Stimulated activated CD8-positive, alpha-beta memory T cell treated with anti-CD3 and anti-CD28 coated beads, Interleukin-12 subunit alpha, Interleukin-12 subunit beta, amount 100 ng/mL, for 4 hours (primary cell): Measurements from ENCODE around the gene IL1RAPL1.

ENCODE experiments used
- DNase-seq: peaks from one replicate; pipeline ENCODE4 v3.0.0-alpha.2; 2020; ENCODE audit warnings: low read depth

IL1RAPL1 gene

DNA sequence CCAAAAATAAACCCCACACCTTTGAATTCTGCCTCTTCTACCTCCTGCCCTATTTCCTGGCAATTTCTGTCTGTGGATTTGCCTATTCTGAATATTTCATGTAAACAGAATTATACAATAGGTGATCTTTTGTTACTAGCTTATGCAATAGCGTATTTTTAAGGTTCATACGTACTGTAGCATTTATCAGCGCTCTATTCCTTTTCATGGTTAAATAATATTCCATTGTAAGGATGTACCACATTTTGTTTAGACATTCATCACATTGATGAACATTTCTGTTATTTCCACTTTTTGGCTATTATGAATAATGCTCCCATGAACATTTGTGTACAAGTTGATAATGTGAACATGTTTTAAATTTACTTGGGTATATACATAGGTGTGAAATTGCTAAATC lies 847.7 kb downstream of the IL1RAPL1 start:
- DNase-seq, result no peak

DNA sequence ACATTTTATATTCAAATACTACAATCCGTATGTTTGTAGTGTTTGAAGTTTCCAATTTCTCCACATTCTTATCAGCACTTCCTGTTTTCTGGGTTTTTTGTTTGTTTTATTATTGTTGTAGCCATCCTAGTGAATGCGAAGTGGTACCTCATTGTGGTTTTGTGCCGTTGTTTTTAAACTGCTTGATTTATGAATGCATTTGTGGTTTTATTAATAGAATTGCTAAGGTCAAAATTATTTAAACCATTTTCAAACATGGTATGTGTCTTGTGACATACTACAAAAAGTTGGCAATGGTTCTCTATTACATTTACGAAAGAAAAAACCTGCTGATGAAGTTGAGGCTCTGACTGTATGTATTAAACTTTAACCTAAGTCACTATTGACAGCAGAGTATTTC lies 848.1 kb downstream of the IL1RAPL1 start:
- no peak for DNase-seq

DNA sequence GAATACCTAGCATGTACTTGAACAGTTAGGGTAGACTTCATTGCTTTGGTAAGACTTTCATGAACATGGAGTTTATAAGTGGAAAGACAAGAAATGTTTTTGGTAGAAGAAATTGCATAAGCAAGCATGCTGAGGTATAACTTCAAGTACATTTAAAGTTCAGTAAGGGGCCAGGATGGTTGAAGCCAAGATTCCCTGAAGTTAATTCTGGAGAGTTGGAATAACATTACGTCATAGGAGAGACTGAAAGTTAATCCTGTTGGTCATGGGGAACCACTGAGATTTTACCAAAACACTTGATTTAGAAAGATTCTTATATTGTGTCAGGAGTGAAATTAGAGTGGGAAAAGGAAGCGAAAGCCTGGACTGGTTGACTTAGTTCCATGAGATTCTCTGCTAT lies 860.6 kb downstream of the IL1RAPL1 start:
- no peak for DNase-seq

DNA sequence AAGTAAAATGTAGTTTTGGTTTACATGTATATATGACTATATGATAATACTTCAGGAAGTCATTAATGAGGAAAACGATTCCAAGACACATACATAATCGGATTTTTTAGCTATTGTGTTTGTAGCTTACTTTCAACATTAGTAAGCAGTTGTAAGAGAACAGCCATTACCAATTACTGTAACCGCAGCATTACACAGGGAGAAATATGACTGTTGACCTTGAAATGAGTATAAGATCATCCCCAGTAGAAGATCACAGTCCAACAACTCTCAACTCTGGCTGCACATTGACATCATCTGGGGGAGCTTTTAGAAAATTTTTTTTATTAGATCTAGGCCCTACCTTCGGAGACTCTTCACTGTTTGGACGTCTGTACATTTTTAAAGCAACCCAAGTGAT lies 866.1 kb downstream of the IL1RAPL1 start:
- no peak for DNase-seq

DNA sequence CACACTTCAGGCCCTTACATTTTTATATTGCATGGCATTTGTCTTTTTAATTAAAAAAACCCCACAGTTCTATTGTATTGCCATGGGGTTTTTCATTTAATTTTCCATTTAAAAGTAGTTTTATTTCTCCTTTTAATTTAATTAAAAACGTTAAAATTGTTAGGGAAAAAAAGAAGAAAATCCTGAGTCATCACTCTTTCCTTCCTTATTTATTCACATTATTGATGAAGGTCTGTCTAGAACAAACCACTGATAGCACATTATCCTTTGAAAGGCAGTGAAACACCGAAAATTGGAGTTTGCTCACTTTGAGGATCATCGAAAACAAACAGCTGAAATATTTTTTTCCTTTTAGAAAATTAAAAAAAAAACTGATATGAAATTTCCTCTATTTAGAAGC lies 868.5 kb downstream of the IL1RAPL1 start:
- no peak for DNase-seq

DNA sequence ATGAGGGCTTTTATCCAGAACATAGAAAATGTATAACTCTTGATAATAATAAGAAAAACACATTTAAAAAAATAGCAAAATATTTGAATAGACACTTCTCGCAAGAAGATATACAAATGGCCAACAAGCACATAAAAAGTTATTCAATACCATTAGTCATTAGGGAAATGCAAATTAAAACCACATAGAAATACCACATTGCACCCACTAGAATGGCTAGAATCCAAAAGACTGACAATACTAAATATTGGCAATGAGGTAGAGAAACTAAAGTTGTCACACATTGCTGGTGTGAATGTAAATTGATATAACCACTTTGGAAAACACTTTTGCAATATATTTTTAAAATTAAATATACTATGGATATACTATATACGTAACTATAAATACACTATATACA lies 873.8 kb downstream of the IL1RAPL1 start:
- DNase-seq, result no peak

DNA sequence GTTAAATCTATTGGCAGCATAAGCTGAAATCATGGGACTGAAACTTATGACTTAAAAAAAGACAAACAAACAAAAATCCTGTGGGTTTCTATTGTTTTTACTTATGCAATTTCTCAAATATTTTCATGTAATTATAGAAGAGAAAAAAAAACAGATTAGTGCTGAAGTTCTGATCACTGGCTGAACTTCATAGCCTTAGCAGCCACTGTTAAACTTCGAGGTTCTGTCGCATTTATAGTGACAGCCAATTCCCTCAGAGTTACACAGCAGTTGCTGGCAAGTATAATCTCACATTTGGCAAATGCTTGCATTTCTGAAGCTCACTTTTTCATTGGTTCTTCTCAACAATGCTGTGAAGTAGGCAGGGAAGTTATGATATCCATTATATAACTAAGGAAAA lies 879.2 kb downstream of the IL1RAPL1 start:
- no peak for DNase-seq

DNA sequence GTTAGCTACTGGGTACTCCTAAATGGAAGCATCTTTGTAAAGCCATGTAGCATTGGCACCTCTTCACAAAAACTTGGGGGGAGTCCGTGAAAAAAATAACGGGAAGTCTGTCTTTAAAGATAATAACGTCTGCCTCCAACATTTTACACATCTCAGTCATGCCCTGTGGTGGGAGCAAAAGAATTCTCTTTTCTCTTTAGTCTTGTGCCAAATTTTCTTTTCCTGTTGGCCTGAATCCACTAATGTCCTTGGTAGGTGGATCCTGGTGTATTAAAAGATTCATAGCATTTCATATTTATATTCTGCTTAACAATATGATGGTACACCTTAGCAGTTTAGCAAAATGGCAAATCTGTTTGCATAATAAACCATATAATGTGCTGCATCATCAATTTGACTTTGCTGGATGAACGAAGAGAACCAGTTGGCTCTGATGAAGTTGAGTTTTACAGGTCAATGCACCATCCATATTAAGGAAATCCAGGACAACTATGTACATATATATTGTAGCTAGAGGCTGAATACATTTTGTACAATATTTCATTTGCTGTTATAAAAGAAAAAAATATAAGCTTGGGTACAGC lies 881.8 kb downstream of the IL1RAPL1 start:
- no peak for DNase-seq

DNA sequence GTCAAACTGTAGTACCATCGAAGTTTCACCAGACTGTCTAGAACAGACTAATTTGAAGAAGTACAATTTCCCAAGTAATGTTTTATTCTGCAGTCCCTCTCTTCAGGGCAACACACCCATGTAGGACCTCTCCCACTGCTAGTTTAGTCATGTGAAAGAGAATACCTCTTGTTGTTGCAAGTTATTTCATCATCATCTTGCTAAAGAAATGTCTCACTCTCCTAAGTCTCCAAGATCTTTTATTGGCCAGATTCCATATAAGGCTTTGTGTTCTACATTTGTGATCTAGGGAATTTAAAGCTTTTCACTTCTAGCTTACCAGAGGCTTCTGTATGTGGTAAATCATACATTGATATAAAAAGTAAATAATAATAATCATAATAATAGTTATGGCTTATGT lies 882.8 kb downstream of the IL1RAPL1 start:
- DNase-seq, result no peak

DNA sequence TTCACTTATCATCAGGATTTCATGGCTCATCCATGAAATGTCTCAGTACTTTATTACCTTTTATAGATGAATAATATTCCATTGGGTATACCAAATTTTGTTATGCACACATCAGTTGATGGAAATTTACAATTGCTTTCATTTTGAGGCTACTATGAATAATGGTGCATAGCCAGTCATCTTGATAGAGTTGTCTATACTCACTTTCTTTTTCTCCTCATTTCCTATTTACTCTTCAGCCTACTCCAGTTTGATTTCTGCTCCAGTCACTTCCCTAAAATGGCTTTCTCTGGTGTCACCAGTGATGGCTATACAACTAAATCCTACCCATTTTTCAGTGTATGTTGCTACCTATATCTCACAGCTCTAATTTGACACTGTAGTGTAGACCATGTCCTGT lies 884.6 kb downstream of the IL1RAPL1 start:
- DNase-seq, result no peak

DNA sequence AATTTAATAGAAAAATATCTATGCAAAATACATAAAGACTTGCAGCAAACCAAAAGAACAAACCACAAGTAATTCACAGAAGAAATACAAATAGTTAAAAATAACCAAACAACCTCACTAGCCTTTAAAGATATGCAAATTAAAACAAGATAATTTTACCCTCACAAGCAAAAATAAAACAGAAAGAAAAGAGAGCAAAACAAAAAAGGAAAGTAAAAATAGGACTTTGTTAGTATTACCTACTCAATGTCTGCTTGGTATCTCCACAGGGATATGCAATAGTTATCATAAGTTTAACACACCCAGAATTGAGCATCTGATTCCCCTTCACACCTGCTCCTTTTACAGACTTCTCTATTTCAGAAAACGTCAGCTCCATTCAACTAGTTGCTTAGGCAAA lies 890.6 kb downstream of the IL1RAPL1 start:
- no peak for DNase-seq

DNA sequence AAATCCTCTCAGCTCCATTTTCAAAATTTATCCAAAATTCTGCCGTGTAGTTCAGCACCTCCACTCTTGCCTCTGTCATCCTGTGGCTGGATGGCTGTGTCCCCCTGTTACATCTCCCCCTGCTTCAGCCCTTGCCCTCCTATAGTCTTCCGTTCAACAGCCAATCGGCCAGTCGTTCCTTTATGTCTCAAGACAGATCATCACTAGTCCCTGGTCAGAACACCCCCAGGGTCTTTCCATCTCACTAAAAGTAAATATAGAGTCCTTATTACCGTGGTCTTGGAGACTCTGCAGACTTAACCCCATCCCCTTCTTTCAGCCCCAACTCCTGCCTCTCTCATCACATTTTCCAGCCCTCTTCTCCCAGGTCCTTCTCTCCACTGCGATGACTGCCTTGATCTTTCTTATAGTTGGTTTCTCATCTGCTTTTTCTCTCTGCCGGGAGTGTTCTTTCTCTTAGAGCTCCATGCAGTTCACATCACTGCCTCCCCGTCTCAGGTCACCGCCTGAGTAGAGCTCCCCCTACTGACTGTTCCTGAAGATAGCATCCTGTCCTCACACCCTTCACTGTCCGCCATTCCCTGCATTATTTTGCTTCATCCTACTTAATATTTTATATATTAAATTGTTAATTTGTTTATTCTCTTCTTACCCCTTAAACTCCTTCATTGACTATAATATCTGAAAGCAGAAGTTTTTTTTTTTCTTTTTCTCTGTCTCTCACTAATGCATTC lies 891.3 kb downstream of the IL1RAPL1 start:
- no peak for DNase-seq

DNA sequence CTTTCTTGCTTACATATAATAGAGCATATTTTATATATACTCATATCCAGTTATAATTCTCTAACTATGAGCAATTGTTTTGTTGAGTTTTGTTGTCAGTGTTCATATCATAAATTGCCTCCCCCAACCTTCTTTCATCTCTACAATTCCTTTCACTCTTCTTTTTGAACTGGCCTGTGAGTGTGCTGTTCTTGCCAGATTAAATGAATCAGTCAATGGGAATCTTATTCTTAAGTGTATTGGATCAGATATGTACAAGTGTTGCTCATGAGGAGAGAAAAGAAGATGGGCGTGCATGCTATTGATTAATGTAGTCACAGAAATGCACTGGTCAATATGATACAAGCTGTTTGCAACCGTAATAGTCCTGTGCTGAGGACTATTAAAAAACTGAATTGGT lies 900.0 kb downstream of the IL1RAPL1 start:
- DNase-seq, result no peak

DNA sequence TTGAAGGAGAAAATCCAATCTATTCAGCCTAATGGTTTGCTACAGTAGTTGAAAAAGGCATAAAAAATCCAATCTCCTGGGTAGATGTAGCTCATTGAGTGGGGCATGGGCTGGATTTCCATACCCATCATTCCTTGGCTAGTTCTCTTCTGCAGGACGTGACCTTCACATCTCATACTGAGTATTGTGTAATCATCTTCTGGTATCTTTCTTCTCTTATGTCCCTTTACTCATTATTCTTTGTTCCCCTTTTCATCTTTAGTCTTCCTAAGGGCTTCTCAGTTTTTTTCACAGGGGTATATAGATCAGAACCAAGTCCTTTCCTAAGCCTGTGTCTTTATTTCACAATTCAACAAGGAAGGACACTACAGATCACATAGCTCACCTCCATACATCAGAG lies 900.5 kb downstream of the IL1RAPL1 start:
- no peak for DNase-seq

DNA sequence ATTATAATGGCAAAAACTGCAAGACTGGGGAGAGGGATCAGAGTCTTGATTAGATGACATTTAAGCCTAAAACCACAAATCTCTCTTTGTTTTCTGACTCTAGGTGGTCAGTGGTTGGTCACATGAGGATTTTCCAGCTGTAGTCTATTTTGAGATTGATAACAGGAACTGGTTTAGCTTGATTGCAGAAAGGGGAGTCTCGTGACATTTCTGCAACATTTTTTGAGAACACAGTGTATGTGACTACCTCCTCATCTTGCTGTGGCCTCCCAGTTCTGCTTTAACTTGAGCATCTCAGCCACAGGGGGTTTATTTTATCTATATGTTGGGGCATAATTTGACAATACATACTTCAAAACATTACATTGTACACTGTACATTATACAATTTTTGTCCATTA lies 901.7 kb downstream of the IL1RAPL1 start:
- no peak for DNase-seq

DNA sequence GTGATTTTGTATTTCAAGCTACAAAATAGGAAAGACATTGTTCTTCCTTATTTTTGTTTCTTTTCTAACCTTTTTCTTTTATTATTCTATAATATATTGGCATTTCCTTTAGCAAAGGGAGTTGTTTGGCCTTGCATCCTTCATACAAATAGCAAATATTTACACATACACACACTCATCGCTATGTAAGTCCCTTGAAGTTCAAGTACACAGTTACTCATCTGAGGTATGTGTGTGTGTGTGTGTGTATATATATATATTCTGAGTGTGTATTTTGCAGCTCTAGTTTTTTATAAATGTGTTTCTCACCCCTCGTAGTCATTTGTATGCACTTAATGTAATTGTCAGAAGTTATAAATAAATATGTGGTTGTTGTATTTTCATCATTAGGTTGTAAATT lies 903.4 kb downstream of the IL1RAPL1 start:
- no peak for DNase-seq

DNA sequence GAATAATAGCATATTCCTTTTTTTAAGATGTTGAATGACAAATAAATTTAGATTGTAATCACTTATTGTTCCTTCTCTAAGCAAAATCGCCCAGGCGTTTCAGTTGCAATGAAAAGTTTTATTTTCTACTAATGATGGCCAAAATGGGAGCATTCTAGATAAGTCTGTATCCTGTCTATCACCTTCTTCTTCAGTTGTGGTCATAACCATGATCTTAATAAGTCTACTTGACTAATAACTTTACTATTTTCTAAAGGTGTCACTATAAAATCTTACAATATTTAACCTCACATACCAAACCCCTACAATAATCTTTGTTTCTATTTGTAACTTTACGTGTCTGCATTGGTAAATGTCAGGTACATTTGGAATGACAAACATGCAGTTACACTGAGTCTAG lies 904.4 kb downstream of the IL1RAPL1 start:
- DNase-seq, result no peak

DNA sequence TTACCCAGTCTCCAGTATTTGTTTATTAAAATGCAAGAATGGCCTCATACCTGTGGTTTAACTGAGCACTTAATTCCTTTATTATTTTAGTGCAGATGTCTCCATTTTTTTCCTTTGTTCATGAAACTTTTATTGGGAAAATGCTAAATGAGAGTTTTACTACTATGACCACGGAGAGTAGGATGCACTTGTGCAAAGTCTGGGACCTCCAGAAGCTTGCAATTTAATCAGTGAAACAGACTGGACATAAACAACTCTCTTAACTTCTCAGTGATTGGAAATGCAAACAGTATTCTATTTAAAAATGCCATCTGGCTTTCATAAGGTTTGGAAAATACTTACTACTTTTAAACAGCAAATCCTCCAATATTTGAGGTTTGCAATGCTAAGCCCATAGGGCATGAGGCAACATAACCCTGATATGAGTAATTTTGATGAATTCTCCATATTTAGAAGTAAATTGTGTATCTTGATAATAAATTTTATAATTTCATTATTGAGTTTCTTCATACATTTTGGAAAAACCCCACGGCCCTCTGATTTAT lies 909.5 kb downstream of the IL1RAPL1 start:
- no peak for DNase-seq

DNA sequence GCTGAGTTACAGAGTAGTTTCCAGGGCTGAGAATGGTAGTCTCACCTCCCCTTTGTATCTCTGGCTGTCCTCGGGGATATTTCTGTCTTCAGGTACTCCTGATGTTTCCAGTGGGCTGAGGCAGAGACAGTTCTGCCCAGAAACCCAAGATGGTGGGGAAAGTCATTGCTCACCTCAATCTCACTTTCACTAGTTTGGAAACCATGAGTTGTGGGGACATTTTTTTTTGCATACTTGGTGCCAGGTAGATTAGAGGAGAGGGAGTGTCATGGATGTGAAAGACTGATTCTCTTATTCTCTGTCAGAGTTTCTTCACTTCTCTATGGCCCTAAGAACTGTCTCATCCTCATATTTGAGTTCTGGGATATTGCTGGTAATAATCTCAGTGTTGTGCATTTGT lies 919.5 kb downstream of the IL1RAPL1 start:
- no peak for DNase-seq

DNA sequence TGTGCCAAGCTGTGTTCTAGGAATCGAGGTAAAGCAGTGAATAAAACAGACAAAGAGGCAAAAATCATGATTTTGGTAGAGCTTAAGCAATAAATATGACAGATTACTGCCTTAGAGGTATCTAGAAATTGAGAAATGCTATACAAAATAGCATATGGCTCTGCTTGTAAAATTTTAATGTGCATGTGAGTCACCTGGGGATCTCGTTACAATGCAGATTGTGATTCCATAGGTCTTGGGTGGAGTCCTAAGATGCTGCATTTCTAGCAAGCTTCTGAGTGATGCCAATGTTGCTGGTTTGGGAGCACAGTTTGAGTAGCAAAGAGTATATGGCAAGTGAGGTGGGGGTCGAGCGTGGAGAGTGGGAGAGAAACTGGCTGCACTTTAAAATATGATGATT lies 930.9 kb downstream of the IL1RAPL1 start:
- DNase-seq, result no peak

DNA sequence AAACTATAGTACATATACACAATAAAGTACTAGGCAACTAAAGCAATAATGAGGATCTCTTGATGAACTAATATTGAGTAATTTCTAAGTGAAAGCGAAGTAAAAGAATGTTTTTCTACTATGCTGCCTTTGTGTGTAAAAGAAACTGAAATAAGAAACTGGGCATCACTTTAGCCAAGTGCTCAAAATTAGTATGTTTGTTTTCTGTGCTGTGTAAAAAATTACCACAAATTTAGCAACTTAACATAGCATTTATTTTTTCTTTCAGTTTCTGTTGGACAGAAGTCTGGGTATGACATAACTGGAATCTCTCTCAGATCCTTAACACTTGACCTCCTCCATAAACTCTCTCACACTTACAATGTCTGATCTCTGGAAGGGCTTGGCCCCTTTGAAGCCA lies 941.0 kb downstream of the IL1RAPL1 start:
- no peak for DNase-seq

DNA sequence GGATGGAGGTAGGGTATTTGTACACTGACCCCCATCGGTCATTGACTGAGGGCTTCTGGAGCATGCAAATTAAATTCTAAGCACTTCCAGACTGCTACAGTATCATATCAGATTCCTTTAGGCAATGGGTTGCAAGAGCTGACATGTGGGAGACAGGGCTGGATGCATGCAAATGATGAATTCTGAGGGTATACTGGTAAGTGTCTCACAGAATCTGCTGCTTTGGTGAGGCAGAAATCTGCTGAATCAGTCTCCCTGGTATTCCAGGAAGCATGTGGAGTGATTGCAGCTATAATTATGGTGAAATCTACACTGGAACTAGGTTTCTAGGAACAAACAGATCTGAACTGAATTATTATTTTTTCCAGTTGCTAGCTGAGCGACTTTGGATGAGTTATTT lies 943.3 kb downstream of the IL1RAPL1 start:
- DNase-seq, result no peak

DNA sequence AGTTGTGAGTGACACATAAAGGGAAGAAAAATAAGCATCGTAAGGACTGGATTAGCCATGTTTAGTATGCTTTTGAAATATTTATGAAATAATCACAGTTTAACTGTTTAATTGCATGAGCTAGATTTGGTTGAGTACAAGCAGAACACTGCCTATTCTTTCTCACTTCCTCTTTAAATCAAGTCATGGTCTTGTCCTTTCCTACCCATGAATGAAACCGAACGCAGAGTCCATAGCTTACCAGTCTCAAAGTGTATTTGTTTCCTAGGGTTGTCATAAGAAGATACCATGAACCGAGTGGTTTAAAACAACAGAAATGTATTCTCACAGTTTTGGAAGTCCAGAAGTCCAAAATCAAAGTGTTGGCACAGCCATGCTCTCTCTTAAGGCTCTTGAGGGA lies 944.1 kb downstream of the IL1RAPL1 start:
- no peak for DNase-seq
